ENCODE data around the gene MAPKAPK2. TPM values are rescaled to one million over a fixed set of nuclear protein-coding genes. Genes with fewer than 3 reads are reported as not detected.

The MAPKAPK2 gene
- total RNA-seq, 2 experiments from 2014 or later = 157 to 166 TPM

DNA sequence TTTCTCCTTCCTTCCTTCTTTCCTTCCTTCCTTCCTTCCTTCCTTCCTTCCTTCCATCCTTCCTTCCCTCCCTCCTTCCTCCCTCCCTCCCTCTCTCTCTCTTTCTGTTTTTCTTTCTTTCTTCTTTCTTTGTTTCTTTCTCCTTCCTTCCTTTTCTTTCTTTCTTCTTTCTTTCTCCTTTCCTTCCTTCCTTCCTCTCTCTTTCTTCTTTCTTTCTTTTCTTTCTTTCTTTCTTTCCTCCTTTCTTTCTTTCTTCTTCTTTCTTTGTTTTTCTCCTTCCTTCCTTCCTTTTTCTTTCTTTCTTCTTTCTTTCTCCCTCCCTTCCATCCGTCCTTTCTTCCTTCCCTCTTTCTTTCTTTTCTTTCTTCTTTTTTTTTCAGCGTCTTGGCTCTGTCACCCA, 67.8 kb downstream of the MAPKAPK2 start:
- H3K27me3 ChIP-seq (ENCODE audit: control insufficient read depth in 1 of 2, insufficient read depth in 2 of 2, low read length in 2 of 2) = no peaks in the 10 kb centered on the region
- ChIA-PET CTCF (interaction anchor here (1.5 kb wide), 1 partner anchor 18 kb away, joined by 3 read pairs; no protein-coding TSS in a partner anchor), POLR2A (no interaction called here)
- Mint-ChIP-seq H3K27ac (no peak overlapping the region), H3K36me3 (ENCODE audit: low read depth) (no peaks in the 10 kb centered on the region), H3K9me3 (peaks cover 2% of the 10 kb centered on the region), H3K4me1 (ENCODE audit: low read depth) (peaks cover 36% of the 10 kb centered on the region), H3K4me3 (no peak overlapping the region), H3K27me3 (no peaks in the 10 kb centered on the region)
- ATAC-seq (ENCODE audit: poor library complexity) = no peak
- H3K4me3 ChIP-seq (ENCODE audit: low read length) = no peak overlapping the region
- H3K27ac ChIP-seq (ENCODE audit: low read depth in 1 of 2, low read length in 2 of 2) = no peak overlapping the region
- TF ChIP-seq, protein P1, sequence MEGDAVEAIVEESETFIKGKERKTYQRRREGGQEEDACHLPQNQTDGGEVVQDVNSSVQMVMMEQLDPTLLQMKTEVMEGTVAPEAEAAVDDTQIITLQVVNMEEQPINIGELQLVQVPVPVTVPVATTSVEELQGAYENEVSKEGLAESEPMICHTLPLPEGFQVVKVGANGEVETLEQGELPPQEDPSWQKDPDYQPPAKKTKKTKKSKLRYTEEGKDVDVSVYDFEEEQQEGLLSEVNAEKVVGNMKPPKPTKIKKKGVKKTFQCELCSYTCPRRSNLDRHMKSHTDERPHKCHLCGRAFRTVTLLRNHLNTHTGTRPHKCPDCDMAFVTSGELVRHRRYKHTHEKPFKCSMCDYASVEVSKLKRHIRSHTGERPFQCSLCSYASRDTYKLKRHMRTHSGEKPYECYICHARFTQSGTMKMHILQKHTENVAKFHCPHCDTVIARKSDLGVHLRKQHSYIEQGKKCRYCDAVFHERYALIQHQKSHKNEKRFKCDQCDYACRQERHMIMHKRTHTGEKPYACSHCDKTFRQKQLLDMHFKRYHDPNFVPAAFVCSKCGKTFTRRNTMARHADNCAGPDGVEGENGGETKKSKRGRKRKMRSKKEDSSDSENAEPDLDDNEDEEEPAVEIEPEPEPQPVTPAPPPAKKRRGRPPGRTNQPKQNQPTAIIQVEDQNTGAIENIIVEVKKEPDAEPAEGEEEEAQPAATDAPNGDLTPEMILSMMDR (IDR thresholded peaks at IDR 0.05) = no peak
- H3K4me1 ChIP-seq (ENCODE audit: insufficient read depth, low read length) = no peaks in the 10 kb centered on the region
- no peaks in the 10 kb centered on the region for H3K9me3 ChIP-seq (ENCODE audit: control insufficient read depth in 1 of 2, insufficient read depth in 1 of 2, low read length in 2 of 2)
- H3K36me3 ChIP-seq (ENCODE audit: insufficient read depth, low read length) = no peaks in the 10 kb centered on the region
- intact Hi-C loops (cut with DNase I, micrococcal nuclease) = no loop called here
- DNase-seq = no peak

DNA sequence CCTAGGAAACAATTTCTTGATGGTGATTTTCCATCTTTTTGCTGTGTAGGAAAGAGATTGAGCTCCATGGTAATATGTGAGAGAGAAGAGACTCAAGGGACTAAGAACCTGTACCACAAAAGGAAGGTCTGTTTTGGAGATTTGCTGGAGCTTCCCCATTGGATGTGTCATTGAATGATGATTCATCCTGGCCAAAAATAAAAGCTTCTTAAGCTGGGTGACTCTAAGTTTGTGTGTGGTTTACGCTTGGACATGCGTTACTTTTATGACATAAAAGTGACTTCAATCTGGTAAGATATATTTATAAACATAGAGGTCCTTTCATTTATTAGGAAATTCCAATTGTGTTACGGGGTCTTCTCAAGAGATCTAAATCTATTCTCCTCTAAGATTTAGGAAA, 68.4 kb downstream of the MAPKAPK2 start:
- ChIA-PET CTCF (interaction anchor here (1.5 kb wide), 1 partner anchor 19 kb away, joined by 3 read pairs; no protein-coding TSS in a partner anchor), POLR2A (interaction anchor here (0.9 kb wide), 1 partner anchor 158 kb away, joined by 4 read pairs; no protein-coding TSS in a partner anchor)
- H3K4me3 ChIP-seq (ENCODE audit: low read length) = no peak overlapping the region
- ATAC-seq (ENCODE audit: poor library complexity) (no peak), DNase-seq (peak in 1 of 14 experiments; percentile 57)
- H3K36me3 ChIP-seq (ENCODE audit: insufficient read depth, low read length) = no peaks in the 10 kb centered on the region
- H3K4me1 Mint-ChIP-seq (ENCODE audit: low read depth) = peaks cover 33% of the 10 kb centered on the region
- no peaks in the 10 kb centered on the region for H3K9me3 ChIP-seq (ENCODE audit: control insufficient read depth in 1 of 2, insufficient read depth in 1 of 2, low read length in 2 of 2)
- no peak overlapping the region for H3K4me3 Mint-ChIP-seq
- no peak overlapping the region for H3K27ac ChIP-seq (ENCODE audit: low read depth in 1 of 2, low read length in 2 of 2)
- peaks cover 3% of the 10 kb centered on the region for H3K4me1 ChIP-seq (ENCODE audit: insufficient read depth, low read length)
- TF ChIP-seq, protein P1 (IDR thresholded peaks at IDR 0.05) = no peak
- H3K27me3 Mint-ChIP-seq = no peaks in the 10 kb centered on the region
- H3K9me3 Mint-ChIP-seq = peaks cover 2% of the 10 kb centered on the region
- intact Hi-C loops (cut with DNase I, micrococcal nuclease) = no loop called here
- no peaks in the 10 kb centered on the region for H3K36me3 Mint-ChIP-seq (ENCODE audit: low read depth)
- H3K27me3 ChIP-seq (ENCODE audit: control insufficient read depth in 1 of 2, insufficient read depth in 2 of 2, low read length in 2 of 2) = no peaks in the 10 kb centered on the region
- no peak overlapping the region for H3K27ac Mint-ChIP-seq

DNA sequence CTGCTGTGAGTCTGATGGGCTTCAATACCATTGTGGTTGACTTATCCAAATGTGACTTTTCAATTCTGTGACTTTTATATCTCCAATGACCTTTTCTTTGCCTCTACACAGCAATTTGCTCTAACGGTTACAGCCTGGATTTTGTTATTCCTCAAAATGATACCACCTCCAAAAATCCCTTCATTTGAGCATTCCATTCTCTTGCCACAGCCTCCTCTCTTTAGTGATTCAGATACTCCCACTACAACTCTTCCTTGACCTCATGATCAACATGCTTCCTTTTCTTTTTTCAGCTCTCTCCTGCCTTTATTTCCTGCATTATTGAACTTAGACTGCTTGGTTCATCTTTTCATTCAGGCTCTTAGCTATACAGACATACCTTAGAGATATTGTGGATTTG, 69.3 kb downstream of the MAPKAPK2 start:
- H3K27ac Mint-ChIP-seq = no peak overlapping the region
- CTCF ChIA-PET = interaction anchor here (1.5 kb wide), 1 partner anchor 20 kb away, joined by 3 read pairs; no protein-coding TSS in a partner anchor
- H3K27ac ChIP-seq (ENCODE audit: low read depth in 1 of 2, low read length in 2 of 2) = no peak overlapping the region
- TF ChIP-seq, protein P1 (IDR thresholded peaks at IDR 0.05) = no peak
- H3K27me3 ChIP-seq (ENCODE audit: control insufficient read depth in 1 of 2, insufficient read depth in 2 of 2, low read length in 2 of 2) = no peaks in the 10 kb centered on the region
- H3K4me1 Mint-ChIP-seq (ENCODE audit: low read depth) = peaks cover 28% of the 10 kb centered on the region
- ATAC-seq (ENCODE audit: poor library complexity) (no peak), DNase-seq (no peak)
- no peak overlapping the region for H3K4me3 ChIP-seq (ENCODE audit: low read length)
- no peak overlapping the region for H3K4me3 Mint-ChIP-seq
- H3K9me3 Mint-ChIP-seq = peaks cover 2% of the 10 kb centered on the region
- H3K27me3 Mint-ChIP-seq = no peaks in the 10 kb centered on the region
- H3K4me1 ChIP-seq (ENCODE audit: insufficient read depth, low read length) = peaks cover 11% of the 10 kb centered on the region
- no peaks in the 10 kb centered on the region for H3K36me3 ChIP-seq (ENCODE audit: insufficient read depth, low read length)
- no peaks in the 10 kb centered on the region for H3K36me3 Mint-ChIP-seq (ENCODE audit: low read depth)
- intact Hi-C loops (cut with DNase I, micrococcal nuclease) = no loop called here
- no peaks in the 10 kb centered on the region for H3K9me3 ChIP-seq (ENCODE audit: control insufficient read depth in 1 of 2, insufficient read depth in 1 of 2, low read length in 2 of 2)
- POLR2A ChIA-PET = no interaction called here

Data from CD4-positive, alpha-beta T cell (primary cell).